Small intestine (tissue), 7 donors: ENCODE results near the gene FAM98A. TPM values are rescaled to one million over a fixed set of nuclear protein-coding genes. Genes with fewer than 3 reads are reported as not detected.

Experiments used
- DNase-seq, 2 donors: peaks; one replicate each; pipeline versions ENCODE4 v3.0.0 to v3.0.0-alpha.2; 2013
- FAIRE-seq: peaks from 2 replicates; lab custom pipeline; 2012; peaks lifted over from hg19 to GRCh38; lab: Jason Lieb, UNC
- H3K27ac ChIP-seq, 3 donors: one replicate each; pipeline ENCODE4 v1.5.1; 2013; ENCODE audit warnings: low read length in 2 of 3, mild to moderate bottlenecking in 2 of 3, control low read depth in 1 of 3, inconsistent platforms in 1 of 3, low read depth in 1 of 3, moderate library complexity in 1 of 3
- H3K27me3 ChIP-seq, 3 donors: one replicate each; pipeline ENCODE4 v1.6.1; 2013; ENCODE audit warnings: low read length in 3 of 3, inconsistent platforms in 1 of 3; ENCODE audit not compliant: control insufficient read depth in 3 of 3, insufficient read depth in 3 of 3
- H3K36me3 ChIP-seq, 3 donors: one replicate each; pipeline ENCODE4 v1.6.1; 2013; ENCODE audit warnings: low read length in 3 of 3, inconsistent platforms in 1 of 3, low read depth in 1 of 3, mild to moderate bottlenecking in 1 of 3, moderate library complexity in 1 of 3; ENCODE audit not compliant: control insufficient read depth in 3 of 3, insufficient read depth in 2 of 3
- H3K4me1 ChIP-seq, 3 donors: one replicate each; pipeline ENCODE4 v1.6.1; 2013; ENCODE audit warnings: low read length in 2 of 3, inconsistent platforms in 1 of 3, low read depth in 1 of 3, mild to moderate bottlenecking in 1 of 3, moderate library complexity in 1 of 3; ENCODE audit not compliant: control insufficient read depth in 3 of 3, insufficient read depth in 2 of 3
- H3K4me3 ChIP-seq, 3 donors: one replicate each; pipeline ENCODE4 v1.5.1; 2013; ENCODE audit warnings: low read length in 3 of 3, control low read depth in 1 of 3, inconsistent platforms in 1 of 3, low read depth in 1 of 3, mild to moderate bottlenecking in 1 of 3, moderate library complexity in 1 of 3
- H3K9me3 ChIP-seq, 2 donors: one replicate each; pipeline ENCODE4 v1.6.1; 2013; ENCODE audit warnings: low read depth in 1 of 2, low read length in 1 of 2; ENCODE audit not compliant: control insufficient read depth in 2 of 2, insufficient read depth in 1 of 2
- WGBS, 3 donors: extraction: QIAGEN DNeasy Blood & Tissue Kit; methylation state at CpG; one replicate each; pipeline ENCODE4 v1.1.7; 2013; 5-methylcytosine and 5-hydroxymethylcytosine counted together
- polyA plus RNA-seq, 4 donors: library from polyadenylated mRNA; stranded (reverse) in 3 of 4; unstranded in 1 of 4; fragments of 200-250 nt in 3 of 4; fragments of 120-200 nt in 1 of 4; gene quantifications; one replicate each; pipeline versions ENCODE4 v1.2.1 to v1.2.3, GENCODE V29; 2013
- donor health status: healthy with polysubstance abuse.
- donor health status: control.
- donor health status: control.
- donor health status: Bipolar disorder and iron deficiency.
- donor health status: healthy.

Gene FAM98A
- polyA plus RNA-seq, 4 donors, result 11.9 to 36.6 (median 20.3) TPM

- Histone ChIP-seq H3K36me3 (no peaks in the 10 kb centered on the region), H3K27ac (no peak overlapping the region), H3K4me3 (no peak overlapping the region), H3K4me1 (no peaks in the 10 kb centered on the region), H3K9me3 (no peaks in the 10 kb centered on the region), H3K27me3 (no peaks in the 10 kb centered on the region)
- 90 to 92% (median 91%) methylated on average over 6 of the region's 6 CpGs for WGBS, 3 donors
- DNase-seq (no peak), FAIRE-seq (no peak)
Observed at GRCh38 chr2:33573657-33574056, 25.4 kb downstream of the FAM98A start.

DNA sequence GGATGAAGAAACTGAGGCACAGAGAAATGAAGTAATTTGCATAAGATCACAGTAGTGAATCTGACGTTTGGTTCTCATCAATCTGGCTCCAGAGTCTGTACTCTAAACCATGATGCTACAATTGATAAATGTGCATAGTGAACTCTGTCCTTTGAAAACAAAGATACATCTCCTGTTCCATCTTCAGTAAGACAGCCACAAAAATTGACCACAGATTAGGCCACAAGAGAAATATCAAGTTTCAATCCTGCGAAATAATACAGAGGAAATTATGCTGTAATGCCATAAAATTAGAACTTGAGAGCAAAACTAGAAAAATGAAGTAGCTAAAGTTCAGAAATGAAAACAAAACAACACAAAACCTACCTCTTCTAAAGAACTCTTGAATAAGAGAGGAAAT lies 28.4 kb downstream of the FAM98A start:
- FAIRE-seq, result no peak

DNA sequence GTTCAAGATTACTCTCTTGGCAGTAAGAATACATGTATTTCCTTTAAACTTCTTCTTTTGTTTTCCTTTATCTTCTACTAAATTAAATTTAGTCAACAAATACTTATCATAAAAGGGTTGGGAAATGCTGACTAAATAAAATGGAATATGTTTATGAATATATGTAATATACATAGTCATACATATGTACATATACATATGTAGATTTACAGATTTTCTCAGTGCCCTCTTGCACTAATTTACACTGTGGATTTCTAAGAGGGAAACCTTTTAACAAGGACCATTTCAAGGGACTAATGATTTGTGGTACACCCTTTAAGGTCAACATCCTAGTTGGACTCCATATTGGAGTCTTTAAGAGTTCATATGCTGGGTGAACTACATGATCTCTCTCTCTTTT lies 37.2 kb downstream of the FAM98A start:
- no peak overlapping the region for H3K27ac ChIP-seq
- peaks cover 0 to 3% (median 2%) of the 10 kb centered on the region in 3 donors for H3K36me3 ChIP-seq
- H3K9me3 ChIP-seq, result no peaks in the 10 kb centered on the region
- no peaks in the 10 kb centered on the region for H3K4me1 ChIP-seq
- H3K27me3 ChIP-seq, result no peaks in the 10 kb centered on the region
- FAIRE-seq (no peak), DNase-seq (no peak)
- H3K4me3 ChIP-seq, result no peak overlapping the region

More for the DNA sequence above, 28.4 kb downstream of the FAM98A start:
- WGBS, 3 donors, result 60 to 69% (median 60%) methylated on average over 2 of the region's 2 CpGs
- H3K36me3 ChIP-seq, result no peaks in the 10 kb centered on the region
- no peaks in the 10 kb centered on the region for H3K27me3 ChIP-seq
- no peak overlapping the region for H3K4me3 ChIP-seq
- DNase-seq, result no peak
- no peaks in the 10 kb centered on the region for H3K9me3 ChIP-seq
- no peaks in the 10 kb centered on the region for H3K4me1 ChIP-seq
- H3K27ac ChIP-seq, result no peak overlapping the region

DNA sequence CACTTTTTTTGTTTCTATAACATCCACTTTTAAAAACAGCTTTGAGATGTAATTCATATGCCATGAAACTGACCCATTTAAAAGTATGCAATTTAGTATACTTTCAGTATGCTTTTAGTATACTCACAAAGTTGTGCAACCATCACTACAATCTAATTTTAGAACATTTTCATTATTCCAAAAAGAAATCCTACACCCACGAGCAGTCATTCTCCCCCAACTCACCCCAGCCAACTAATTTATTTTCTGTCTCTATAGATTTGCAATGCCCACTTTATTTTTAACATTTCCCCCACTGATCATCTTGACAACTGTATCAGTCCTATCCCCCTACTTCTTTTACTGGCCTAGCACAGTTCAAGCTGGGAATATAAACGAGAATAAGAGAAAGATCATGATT lies 39.1 kb downstream of the FAM98A start:
- no peak overlapping the region for H3K4me3 ChIP-seq
- no peak for FAIRE-seq
- WGBS, 3 donors, result 51 to 63% (median 62%) methylated on average over 2 of the region's 2 CpGs
- no peak for DNase-seq
- H3K36me3 ChIP-seq, result peaks cover 0 to 3% (median 2%) of the 10 kb centered on the region in 3 donors
- no peaks in the 10 kb centered on the region for H3K9me3 ChIP-seq
- H3K27ac ChIP-seq, result no peak overlapping the region
- H3K4me1 ChIP-seq, result peaks cover 0 to 2% (median 0%) of the 10 kb centered on the region in 3 donors
- H3K27me3 ChIP-seq, result no peaks in the 10 kb centered on the region

- WGBS, 3 donors, result 94 to 98% (median 95%) methylated on average over 3 of the region's 3 CpGs
- H3K4me3 ChIP-seq, result no peak overlapping the region
- FAIRE-seq, result no peak
- H3K36me3 ChIP-seq, result peaks cover 0 to 3% (median 2%) of the 10 kb centered on the region in 3 donors
- H3K4me1 ChIP-seq, result peaks cover 0 to 2% (median 0%) of the 10 kb centered on the region in 3 donors
- H3K27ac ChIP-seq, result no peak overlapping the region
- no peaks in the 10 kb centered on the region for H3K9me3 ChIP-seq
- no peak for DNase-seq
- no peaks in the 10 kb centered on the region for H3K27me3 ChIP-seq
Observed at GRCh38 chr2:33559328-33559727, 39.8 kb downstream of the FAM98A start.

- no peak overlapping the region for H3K4me3 ChIP-seq
- peaks cover 0 to 2% (median 0%) of the 10 kb centered on the region in 3 donors for H3K4me1 ChIP-seq
- H3K27ac ChIP-seq, result no peak overlapping the region
- no peak for FAIRE-seq
- no peak for DNase-seq
- peaks cover 0 to 2% of the 10 kb centered on the region in 2 donors for H3K9me3 ChIP-seq
- H3K36me3 ChIP-seq, result peaks cover 0 to 3% (median 0%) of the 10 kb centered on the region in 3 donors
- no peaks in the 10 kb centered on the region for H3K27me3 ChIP-seq
- WGBS, 3 donors, result 67 to 79% (median 71%) methylated on average over 3 of the region's 3 CpGs
Observed at GRCh38 chr2:33555681-33556080, 43.4 kb downstream of the FAM98A start.

DNA sequence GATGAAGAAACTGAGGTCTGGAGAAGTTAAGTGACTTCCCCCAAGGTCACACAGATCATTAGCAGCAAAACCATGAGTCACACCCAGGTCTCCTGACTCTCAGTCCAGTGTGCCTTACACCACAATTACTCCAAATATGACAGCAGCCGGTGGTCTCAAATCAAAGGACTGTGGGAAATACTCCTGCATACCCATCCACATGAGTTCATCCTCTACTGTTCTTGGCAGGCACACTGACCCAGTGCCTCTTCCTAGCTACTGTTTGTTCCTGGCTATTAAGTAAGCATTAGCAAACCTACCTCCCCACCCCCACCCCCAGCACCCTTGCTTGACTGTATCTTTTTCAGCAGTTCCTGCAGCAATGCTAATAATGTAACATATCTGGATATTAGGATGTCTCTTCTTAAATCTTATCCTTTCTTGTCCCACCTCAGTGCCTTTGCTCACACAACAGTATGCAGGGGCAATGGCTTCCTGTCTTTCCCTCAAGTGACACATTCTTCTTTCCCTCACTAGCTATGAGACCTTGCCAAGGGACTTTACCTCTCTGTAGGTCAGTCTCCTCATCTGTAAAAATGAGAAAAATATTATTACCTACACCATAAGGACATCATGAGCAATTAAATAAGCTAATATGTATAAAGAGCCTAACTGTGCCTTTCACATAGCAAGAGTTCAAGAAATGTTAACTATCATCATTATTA lies 46.2 kb downstream of the FAM98A start:
- DNase-seq (no peak), FAIRE-seq (no peak)
- no peak overlapping the region for H3K4me3 ChIP-seq
- H3K27ac ChIP-seq, result no peak overlapping the region
- peaks cover 0 to 2% (median 0%) of the 10 kb centered on the region in 3 donors for H3K4me1 ChIP-seq
- H3K9me3 ChIP-seq, result peaks cover 0 to 2% of the 10 kb centered on the region in 2 donors
- no peaks in the 10 kb centered on the region for H3K27me3 ChIP-seq
- H3K36me3 ChIP-seq, result no peaks in the 10 kb centered on the region
- WGBS, 3 donors, result 67 to 100% (median 100%) methylated on average over 1 of the region's 1 CpG

DNA sequence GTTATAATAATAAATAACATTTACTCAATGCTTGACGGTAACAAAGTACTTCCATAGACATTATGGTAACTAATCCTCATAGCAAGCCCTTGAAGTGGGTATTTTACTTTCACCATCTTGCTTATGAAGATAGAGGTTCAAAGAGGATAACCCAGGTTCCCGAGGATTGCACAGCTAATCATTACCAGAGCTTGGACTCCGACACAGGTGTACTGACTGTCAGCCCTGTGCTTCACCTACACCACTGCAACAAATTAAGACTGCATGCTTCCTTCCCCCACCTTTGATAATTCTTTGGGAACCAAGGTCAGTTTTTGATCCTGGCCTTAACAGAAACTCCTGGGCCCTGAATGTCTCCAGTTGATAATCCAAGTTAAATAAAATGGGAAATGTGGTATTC lies 48.9 kb downstream of the FAM98A start:
- no peak overlapping the region for H3K4me3 ChIP-seq
- no peak overlapping the region for H3K27ac ChIP-seq
- H3K4me1 ChIP-seq, result peaks cover 0 to 2% (median 0%) of the 10 kb centered on the region in 3 donors
- 44 to 70% (median 47%) methylated on average over 3 of the region's 3 CpGs for WGBS, 3 donors
- FAIRE-seq (no peak), DNase-seq (no peak)
- H3K36me3 ChIP-seq, result no peaks in the 10 kb centered on the region
- no peaks in the 10 kb centered on the region for H3K27me3 ChIP-seq
- peaks cover 0 to 6% of the 10 kb centered on the region in 2 donors for H3K9me3 ChIP-seq
